Ramos (cell line): ENCODE results near the gene GRIN2D.

Experiments
- in situ Hi-C: fragments of 300-500 bp; cut with MboI; formaldehyde crosslinking; loops from one replicate; pipeline ENCODE4 v1.14.3; 2022; ENCODE audit warnings: low sequenced_read_pairs; ENCODE audit not compliant: unreplicated experiment

Gene GRIN2D

DNA sequence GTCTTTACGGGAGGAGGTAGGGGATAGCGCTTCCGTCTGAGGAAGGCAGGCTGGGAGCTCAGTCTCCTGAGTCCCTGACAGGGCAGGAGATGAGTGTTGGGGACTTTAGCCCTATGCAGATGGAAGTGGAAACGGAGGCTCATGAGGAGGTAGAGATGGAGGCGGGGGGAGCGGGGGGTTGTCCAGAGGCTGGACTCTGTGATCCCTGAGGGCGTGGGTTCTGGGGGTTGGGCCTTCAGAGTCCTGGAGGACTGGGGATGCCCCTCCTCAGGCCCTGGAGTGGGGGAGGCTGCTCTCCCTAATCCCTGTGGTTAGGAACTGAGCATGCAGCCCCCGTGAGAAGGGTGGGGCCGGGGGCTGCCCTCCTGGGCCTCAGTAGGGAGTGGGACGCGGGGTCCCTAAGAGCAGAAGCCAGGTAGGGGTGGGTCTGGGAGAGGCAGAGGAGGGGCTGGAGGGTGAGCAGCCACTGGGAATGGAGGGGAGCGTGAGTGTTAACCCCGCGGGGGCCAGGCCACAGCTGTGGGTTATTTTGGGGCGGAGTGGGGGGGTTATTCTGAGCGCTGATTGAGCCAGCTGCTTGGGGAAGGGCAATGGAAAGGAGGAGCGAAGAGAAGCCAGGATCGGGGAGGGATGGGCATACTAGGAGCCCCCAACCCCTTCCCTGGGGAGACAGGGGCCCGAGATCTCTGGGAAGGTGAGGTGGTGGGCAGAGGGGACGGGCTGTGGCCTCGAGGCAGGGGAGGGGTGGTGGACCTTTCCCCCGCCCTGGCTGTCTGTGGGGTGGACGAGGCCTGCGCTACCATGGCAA, 2.8 kb downstream of the GRIN2D start:
- in situ Hi-C loops, result no loop called here

DNA sequence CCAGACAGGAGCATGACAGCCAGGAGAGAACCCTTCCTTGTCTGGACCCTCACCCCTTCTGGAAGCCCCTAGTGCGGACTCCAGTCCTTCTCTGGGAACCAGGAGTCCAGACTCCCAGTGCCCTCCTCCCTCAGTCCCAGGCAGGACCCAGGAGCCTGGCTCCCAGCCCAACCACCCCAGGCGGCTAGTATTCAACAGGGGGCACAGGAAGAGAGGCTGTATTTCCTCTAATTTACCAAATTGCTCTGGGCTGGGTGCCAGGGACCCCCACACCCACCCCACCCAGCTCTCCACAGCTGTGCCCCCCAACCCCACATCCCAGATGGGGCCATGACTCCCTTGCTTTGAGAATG, 3.3 kb downstream of the GRIN2D start:
- in situ Hi-C loops, result no loop called here

DNA sequence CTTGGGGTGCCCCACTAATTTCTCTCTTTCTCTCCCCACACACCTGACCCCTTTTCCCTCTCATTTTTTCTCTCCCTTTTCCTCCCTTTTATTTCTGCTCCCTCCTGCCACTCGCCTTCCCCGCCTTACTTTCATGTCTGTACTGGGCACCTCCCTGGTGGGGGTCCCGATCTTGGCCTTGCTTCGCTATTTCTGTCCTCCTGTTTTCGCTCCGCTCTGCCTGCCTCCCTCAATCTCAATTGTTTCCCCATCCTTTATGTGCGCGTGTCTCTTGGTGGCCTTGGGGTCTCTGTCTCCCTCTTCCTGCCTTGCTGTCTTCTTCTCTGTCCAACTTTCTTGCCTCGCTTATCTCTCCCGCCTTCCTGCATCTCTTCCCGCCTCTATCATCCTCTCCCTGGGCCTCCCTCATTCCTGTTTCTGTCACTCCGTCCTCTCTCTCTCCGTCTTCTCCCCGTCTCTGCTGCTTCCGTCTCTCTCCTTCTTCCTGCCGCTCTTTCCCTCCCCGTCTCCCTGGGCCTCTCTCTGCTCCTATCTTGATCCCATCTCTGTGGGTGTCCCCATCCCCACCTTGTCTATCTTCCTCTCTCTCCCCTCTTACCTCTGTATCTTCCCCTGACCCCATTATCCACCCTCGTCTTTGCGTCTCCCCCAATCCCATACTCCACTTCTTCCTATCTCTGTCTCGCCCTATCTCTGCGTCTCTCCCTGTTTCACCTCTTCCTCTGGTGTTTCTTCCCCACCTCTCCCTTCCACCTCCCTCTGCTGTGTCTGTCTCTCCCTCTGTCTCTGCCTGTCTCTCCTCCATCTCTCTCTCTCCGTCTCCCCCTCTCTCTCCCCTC, 4.0 kb downstream of the GRIN2D start:
- in situ Hi-C loops, result no loop called here

DNA sequence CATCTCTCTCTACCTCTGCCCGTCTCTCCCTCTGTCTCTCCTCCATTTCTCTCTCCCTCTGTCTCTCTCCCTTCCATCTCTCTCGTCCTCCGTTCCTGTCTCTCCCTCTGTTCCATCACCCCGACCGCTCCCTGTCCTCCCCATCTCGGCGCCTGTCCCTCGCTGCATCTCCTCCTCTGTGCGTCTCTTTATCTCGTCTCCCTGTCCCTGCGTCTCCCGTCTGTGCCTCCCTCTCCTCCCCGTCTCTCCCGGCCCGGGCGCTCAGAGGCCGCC, 4.6 kb downstream of the GRIN2D start:
- in situ Hi-C loops, result no loop called here

GRCh38 chr19:48398375-48399235, 5.1 kb downstream of the GRIN2D start:
- in situ Hi-C loops, result no loop called here

- in situ Hi-C loops, result no loop called here
Measured at GRCh38 chr19:48400018-48400742, 6.7 kb downstream of the GRIN2D start.

- in situ Hi-C loops, result no loop called here
Measured at GRCh38 chr19:48401287-48401686, 7.8 kb downstream of the GRIN2D start.

GRCh38 chr19:48403606-48404005, 10.1 kb downstream of the GRIN2D start:
- in situ Hi-C loops, result no loop called here

- in situ Hi-C loops, result no loop called here
Measured at GRCh38 chr19:48405010-48405659, 11.7 kb downstream of the GRIN2D start.

- in situ Hi-C loops, result no loop called here
Measured at GRCh38 chr19:48405850-48406249, 12.4 kb downstream of the GRIN2D start.

- in situ Hi-C loops, result no loop called here
Measured at GRCh38 chr19:48413879-48414587, 20.6 kb downstream of the GRIN2D start.

GRCh38 chr19:48415395-48415794, 21.9 kb downstream of the GRIN2D start:
- in situ Hi-C loops, result no loop called here

DNA sequence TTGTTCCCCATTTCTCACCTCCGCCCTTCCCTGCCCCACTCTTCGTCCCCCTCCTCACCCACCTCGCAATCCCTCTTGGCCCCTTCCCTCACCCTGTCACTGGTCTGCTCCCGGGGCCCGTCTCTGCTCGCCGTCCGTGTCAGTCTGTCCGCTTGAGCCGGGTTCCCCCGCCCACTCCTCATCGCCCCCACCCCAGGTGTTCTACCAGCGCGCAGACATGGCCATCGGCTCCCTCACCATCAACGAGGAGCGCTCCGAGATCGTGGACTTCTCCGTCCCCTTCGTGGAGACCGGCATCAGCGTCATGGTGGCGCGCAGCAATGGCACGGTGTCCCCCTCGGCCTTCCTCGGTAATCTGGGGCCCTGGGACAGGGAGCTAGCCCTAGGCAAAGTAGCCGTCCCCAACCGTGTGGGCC, 22.3 kb downstream of the GRIN2D start:
- in situ Hi-C loops, result no loop called here

DNA sequence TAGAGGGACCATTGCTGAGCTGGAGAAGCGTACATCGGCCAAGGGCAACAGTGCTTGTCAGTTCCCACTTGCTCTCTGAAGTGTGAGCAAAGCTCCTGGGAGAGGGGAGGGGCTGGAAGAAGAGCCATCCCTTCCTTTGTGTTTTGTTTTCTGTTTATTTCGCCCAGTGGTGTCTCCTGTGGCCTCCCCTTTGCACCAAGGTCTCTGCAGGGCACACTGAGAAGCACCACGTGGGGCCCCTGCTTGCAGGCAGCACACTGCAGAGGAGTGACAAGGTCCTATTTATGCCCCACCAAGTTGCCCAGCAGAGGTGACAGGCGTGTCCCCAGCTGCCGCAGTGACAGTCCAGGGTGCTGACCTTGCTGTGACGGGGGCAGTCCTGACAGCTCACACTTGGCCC, 24.0 kb downstream of the GRIN2D start:
- in situ Hi-C loops, result no loop called here

- in situ Hi-C loops, result no loop called here
Measured at GRCh38 chr19:48418317-48419064, 25.0 kb downstream of the GRIN2D start.

DNA sequence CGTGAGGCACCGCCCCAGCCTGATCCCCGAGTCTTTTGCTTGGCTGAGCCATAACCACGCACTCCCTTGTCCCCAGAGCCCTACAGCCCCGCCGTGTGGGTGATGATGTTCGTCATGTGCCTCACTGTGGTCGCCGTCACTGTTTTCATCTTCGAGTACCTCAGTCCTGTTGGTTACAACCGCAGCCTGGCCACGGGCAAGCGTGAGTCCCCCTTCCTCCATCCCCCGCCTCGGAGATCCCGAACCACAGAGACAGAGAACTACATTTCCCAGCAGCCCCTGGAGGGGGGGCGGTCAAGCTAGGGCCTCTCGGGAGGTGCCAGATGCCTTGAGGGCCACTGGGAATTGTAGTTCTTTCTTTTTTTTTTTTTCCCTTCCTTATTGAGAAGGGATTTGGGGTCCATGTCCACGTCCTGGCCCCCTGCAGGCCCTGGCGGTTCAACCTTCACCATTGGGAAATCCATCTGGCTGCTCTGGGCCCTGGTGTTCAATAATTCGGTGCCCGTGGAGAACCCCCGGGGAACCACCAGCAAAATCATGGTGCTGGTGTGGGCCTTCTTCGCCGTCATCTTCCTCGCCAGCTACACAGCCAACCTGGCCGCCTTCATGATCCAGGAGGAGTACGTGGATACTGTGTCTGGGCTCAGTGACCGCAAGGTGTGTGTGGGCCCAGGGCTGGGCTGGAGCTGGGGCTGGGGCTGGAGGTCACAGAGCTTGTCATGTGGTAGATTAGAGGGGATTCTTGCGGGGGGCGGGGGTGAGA, 25.9 kb downstream of the GRIN2D start:
- in situ Hi-C loops, result no loop called here

- in situ Hi-C loops, result no loop called here
Measured at GRCh38 chr19:48421548-48421947, 28.1 kb downstream of the GRIN2D start.
